GM13976 (cell line): ENCODE measurements around the gene SUN2.

ENCODE experiments used
- DNase-seq: peaks from one replicate; pipeline ENCODE4 v3.0.0; 2012; ENCODE audit warnings: low spot score
- in situ Hi-C: fragments of 300-500 bp; cut with MboI; formaldehyde crosslinking; loops from one replicate; pipeline ENCODE4 v1.12.0; 2022; ENCODE audit warnings: low sequenced_read_pairs, mixed read lengths, inconsistent platforms; ENCODE audit not compliant: unreplicated experiment
- TF ChIP-seq, protein P1 (sequence below): IDR thresholded peaks from 2 replicates; pipeline ENCODE4 v1.5.1; 2012; ENCODE audit warnings: borderline replicate concordance, mild to moderate bottlenecking; ENCODE audit not compliant: insufficient read depth; ENCODE audit errors: extremely low read depth, missing control alignments, control extremely low read depth

Gene SUN2

DNA sequence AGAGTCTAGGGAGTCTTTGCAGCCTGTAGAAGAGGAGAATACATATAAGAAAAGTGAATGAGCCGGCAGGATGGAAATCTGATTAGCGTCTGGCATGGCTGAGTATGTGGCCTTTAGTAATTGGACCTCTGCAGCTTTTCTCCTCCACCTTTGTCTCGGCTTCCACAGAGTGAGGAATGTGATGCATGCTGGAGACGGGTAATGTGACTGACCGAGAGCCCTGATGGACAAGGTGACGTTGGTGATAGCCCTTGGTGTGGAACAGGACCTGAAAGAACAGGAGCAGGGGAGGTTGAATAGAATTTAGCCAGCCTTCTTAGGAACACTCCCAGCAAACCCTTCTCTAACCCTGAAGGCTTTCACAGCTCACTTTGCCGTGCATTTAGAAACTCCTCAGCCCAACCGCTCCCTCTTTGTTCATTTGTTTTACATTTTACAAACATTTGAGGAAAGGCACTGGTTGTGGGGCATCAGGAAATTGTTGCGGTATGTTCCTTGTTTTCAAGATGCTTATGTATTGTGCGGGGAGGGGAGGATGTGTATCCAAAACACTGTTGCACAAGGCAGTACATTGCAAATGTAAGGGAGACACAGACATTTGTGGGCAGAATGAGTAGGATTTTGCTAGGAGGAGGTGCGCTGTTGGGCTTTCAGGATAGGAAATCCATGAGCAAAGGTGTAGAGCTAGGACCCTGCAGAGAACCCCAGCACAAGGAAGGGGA is 43.2 kb downstream of the SUN2 start:
- no peak for DNase-seq
- TF ChIP-seq, protein P1, sequence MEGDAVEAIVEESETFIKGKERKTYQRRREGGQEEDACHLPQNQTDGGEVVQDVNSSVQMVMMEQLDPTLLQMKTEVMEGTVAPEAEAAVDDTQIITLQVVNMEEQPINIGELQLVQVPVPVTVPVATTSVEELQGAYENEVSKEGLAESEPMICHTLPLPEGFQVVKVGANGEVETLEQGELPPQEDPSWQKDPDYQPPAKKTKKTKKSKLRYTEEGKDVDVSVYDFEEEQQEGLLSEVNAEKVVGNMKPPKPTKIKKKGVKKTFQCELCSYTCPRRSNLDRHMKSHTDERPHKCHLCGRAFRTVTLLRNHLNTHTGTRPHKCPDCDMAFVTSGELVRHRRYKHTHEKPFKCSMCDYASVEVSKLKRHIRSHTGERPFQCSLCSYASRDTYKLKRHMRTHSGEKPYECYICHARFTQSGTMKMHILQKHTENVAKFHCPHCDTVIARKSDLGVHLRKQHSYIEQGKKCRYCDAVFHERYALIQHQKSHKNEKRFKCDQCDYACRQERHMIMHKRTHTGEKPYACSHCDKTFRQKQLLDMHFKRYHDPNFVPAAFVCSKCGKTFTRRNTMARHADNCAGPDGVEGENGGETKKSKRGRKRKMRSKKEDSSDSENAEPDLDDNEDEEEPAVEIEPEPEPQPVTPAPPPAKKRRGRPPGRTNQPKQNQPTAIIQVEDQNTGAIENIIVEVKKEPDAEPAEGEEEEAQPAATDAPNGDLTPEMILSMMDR: no peak
- in situ Hi-C loops: no loop called here

DNA sequence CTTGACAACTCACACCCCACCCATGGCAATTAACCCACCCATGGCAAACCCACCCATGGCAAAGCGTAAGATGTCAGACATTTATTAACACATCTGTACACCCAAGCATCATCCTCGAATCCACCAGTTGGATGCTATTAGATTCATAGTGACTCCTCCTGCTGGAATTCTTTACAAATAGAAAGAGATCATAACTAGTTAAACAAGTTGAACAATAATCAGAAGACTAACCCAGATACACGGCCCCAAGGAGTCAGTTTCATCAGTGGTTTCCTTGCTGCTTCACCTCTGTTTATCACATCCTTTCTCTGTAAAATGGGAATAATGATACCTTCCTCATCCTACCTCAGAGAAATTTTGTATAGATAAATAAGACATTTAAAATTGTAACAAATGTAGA is 44.9 kb downstream of the SUN2 start:
- DNase-seq: no peak
- in situ Hi-C loops: no loop called here
- TF ChIP-seq, protein P1: no peak

DNA sequence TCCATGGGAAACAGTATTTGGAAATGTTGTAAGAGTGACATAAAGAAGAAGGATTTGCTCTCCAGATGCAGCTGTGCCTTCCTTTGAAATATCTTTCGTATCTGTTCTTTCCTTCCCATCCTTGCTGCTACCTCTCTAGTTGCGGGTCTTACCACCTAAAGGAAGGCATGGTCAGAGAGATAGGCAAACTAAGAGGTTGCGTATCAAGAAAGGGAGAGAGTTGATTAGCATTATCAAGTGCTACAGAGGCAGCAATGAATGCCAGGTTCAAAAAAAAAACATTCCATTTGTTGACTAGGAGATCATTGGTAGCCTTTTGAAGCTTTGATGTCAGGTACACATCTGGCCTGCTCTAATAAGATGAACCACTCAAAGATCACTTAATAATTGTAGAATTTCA is 45.4 kb downstream of the SUN2 start:
- DNase-seq: no peak
- in situ Hi-C loops: no loop called here
- TF ChIP-seq, protein P1: no peak

DNA sequence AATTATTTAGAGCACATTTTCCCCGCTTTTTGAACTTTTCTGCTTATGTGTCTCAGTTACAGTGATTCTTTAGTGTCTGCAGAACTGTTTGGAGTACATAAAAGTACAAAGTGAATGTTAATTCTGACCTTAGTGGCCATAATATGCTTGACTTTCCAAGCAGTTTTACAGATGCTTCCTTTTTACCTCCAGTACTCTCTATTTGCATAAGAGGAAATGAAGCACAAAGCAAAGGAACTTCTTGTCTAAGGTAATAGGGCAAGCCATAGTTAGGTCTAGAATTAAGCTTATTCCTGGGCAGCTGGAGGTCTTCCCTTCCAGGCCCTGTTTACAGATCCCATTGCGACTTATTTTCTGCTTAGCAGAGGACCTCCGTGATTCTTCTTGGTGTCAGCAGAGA is 46.5 kb downstream of the SUN2 start:
- TF ChIP-seq, protein P1: no peak
- no peak for DNase-seq
- in situ Hi-C loops: no loop called here

DNA sequence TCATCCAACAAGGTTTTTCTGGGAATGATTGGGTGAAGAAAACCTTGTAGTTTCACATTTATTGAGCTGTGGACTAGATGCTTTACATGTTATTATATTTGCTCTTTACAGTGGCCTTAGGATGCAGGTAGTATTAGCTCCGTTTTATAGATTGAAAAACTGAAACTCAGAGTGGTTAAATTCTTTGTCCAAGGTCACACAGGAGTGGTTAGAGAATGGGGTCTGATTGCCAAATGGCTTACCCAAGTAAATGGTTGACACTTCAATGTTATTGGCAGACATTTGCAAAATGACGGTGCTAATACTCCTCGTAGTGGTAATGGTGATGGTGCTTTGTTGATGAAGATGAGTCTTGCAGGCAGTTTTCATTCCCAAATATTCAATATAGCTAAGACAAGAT is 47.8 kb downstream of the SUN2 start:
- in situ Hi-C loops: no loop called here
- TF ChIP-seq, protein P1: no peak
- DNase-seq: no peak

DNA sequence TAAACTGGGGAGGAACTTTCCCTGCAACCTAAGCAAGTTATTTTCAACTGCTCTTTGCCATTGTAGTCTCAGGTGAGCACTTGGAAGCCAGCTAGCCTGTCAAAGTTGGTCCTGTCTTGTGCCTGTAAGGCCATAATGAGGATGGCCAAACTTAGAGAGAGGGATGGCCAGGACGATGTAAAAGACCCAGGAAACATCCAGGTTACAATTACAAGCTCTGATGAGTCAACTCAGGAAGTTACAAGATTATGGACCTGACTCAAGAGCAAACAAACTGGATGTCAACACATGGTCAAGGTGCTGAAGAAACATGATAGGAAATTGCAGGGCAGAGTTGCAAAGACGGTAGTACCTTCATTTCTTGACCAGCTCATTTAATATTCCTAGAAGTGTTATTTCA is 48.5 kb downstream of the SUN2 start:
- TF ChIP-seq, protein P1: no peak
- no peak for DNase-seq
- in situ Hi-C loops: no loop called here
